HG02798 (cell line): ENCODE results near the gene GALNT14.

Experiments
- ATAC-seq: cut with Tn5 transposase; IDR thresholded peaks from one replicate; pipeline ENCODE4 v1.9.1; 2021; ENCODE audit warnings: mild to moderate bottlenecking; ENCODE audit not compliant: unreplicated experiment, poor library complexity

The GALNT14 gene

DNA sequence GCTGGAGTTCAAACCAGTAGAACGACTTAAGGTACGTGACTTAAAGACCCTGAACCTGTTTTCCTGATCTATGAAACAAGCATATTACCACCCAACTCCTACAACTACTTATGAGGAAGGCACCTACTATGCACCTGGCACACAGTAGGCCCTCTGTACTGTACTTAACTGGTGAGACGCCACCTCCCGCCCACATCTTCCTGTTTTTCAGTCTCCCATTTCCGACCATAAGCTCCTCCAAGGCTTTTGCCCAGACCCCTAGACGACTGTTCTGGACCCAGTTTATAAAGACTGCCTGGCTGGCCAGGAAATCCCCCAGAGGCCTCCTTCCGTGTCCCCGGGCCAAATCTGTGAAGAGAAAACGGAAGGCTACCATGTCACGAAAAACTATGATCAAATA lies 1.5 kb downstream of the GALNT14 start:
- ATAC-seq: no peak

DNA sequence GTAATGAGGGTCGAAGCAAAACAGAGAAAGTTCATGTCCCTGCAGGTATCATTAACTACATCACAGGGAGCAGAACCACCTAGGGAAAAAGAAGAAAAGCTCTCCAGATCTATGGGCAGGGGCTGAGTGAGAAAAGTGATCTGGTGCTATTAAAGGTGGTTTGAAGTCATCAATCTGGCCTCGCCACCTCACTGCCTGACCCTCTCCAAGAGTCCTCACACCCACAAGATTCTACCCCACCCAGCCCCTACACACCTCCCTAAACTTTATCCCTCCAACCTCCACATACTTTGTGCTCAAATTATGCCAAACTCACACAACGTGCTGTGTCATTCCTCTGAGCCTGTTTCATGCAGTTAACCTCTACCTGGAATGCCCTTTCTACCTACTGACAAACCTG lies 2.2 kb downstream of the GALNT14 start:
- no peak for ATAC-seq

DNA sequence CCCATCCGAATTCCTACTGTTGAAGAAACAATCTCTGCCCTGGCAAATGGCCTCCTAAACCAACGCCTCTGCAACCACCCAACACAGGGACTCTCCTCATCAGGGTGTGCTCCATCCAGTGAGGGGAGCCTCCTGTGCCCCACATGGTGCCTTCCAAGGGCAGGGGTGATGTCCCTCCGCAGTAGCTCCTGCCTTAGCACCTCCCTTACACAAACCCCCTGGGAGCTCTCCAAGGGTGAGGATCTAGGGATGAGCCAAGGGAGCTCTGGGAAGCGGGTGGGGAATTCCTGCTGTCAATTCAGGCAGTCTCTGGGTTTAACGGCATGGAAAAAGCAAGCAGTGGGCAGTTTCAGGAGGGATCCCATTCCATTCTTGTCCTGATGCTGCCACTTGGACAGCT lies 3.8 kb downstream of the GALNT14 start:
- no peak for ATAC-seq

DNA sequence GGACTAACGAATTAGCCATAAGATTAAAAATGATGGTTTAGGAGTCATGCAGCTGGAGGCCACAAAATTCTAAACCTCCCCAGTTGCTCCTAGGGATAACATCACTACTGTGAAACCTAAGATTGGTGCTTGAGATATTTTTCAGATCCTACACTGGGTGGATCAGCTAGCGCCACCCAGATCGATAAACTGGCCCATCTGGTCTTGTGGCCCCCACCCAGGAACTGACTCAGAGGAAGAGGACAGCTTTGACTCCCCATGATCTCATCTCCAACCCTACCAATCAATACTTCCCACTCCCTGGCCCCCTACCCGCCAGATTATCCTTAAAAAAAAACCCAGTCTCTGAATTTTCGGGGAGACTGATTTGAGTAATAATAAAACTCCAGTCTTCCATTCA lies 5.5 kb downstream of the GALNT14 start:
- ATAC-seq: no peak

DNA sequence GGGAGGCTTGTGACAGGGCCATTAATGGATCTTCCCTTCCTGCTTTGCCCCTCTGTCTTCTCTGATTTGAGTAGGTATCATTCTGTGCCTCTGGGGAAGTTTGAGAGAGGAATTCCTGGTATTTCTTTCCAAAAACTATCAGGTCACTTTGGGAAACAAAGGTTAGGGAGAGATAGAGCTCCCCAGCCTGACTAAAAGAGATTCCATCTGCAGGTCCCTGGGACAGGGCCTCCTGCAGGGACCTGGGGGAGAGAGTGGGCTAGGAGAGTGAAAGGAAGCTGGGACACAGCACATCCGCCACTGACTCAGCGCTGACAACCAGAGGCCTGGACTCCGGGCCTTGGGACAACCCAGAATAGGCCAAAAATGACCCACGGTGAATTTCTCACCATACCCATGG lies 6.4 kb downstream of the GALNT14 start:
- ATAC-seq: no peak

DNA sequence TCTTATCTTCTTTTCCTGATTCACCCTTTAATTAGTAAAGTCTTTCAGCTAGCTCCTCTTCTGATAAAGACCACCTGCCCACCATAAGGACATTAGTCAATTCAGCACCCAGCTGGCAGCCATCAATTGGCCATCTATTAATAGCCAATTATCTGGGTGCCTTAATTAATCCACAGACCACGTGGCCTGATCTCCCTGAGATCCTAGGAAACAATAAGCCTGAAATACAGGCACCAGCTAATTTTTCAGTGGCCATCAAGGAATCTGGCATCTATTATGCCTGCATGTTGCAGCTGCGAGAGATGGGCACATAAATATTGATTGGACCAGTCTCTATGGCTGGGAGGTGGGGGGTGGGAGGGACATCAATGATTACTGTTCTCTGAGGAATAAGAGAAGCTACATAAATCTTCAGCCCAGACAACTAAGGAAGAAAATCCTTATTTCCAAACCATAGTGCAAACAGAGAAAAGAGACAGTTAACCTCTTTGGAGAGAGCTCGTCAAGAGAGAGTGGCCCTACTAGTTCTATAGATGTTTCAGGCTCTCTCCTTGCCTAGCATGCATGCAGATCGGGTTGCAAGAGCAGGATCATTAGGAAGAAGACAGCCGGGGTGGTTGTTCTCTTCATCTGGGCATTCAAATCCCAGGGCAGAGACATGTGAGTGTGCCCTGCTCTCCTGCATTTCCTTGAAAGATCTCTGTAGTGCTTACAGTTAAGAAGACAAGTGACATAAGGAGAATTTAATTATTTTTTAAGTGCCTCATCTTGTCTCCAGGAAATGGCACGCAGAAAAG lies 8.7 kb downstream of the GALNT14 start:
- no peak for ATAC-seq

DNA sequence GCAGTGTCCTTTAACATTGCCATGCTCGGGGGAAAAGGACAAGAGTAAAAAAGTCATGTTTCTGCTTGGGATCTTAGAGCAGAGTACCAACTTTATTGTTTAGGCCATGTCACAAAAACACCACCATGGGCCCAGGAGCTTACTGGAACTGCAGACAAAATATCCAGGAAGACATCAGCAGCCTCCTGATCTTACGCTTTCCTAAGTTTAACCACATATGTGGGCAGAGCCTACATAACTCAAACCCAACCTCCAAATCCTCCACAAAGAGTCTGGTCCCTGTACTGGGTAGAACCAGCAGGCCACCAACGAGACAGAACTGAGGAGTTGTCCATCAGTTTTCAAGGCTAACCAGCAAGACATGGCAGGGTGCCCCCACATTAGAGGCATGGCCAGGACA lies 10.3 kb downstream of the GALNT14 start:
- no peak for ATAC-seq

DNA sequence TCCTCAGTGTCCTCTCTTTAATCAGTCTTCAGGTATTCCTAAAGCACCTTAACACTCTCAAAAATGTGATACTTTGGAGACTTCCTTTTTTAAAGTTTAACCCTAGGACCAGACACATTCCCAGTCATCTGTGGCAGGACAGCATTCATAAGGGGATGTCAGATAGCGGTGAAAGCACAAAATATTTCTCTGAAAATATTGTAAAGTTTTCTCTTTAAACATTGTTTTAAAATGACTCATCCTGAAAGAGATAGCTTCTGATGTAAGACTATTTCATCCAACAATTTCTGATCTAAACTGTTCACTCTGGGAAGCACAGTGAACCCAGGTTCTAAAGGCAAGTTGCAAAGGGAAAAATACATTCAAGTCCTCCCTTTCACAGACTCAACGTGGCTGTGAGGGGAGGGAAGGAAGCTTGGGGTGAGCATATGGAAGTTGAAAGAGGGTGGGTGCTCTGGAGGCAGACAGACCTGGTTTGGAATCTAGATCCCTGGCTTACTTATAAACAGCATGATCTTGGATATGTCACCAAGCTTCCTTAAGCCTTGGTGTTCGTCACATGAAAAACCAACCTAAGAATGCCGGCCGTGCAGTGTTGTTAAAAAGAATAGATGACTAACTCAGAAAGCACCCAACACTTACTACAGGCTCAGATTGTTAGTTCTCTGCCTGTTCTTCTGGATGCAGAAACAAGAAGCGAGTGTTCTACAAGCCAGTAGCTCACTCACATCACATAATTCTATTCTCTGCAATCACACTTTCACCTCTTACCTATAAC lies 12.1 kb downstream of the GALNT14 start:
- no peak for ATAC-seq

DNA sequence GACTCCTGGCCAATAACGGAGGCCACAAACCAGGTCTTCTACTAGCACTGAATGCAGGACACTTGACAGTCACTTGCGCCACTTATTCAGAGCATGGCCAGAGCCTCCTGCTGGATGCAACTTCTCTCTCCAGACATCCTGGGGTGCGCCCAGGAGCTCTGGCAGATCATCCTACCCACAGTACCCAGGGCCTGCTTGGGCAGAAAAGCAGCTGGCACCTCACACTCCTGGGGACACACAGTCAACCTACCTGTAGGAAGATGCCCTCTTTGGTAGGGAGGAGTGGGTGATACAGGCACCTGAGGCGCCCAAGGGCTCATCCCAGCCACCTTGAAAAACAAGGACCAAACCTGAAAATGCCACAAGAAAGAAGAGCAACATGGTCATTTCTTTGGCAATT lies 13.3 kb downstream of the GALNT14 start:
- ATAC-seq: no peak

DNA sequence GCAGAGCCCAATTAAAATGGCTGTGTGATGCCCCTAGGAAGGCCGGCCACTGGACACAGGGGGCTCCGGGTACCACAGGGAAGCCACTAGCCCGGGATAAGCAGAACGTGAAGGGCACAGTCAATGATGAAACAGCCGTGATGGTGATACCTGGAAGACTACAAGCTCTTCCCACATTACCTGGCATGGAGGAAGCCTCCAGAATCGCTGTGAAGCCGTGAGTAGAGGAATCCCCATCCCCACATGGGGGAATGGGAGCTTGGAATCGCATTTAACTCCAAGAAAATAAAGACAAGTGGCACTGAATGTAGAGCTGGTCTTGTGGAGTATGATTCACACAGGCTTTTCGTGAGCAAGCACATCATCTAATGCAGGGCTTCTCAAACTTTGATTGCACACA lies 16.1 kb downstream of the GALNT14 start:
- ATAC-seq: no peak

DNA sequence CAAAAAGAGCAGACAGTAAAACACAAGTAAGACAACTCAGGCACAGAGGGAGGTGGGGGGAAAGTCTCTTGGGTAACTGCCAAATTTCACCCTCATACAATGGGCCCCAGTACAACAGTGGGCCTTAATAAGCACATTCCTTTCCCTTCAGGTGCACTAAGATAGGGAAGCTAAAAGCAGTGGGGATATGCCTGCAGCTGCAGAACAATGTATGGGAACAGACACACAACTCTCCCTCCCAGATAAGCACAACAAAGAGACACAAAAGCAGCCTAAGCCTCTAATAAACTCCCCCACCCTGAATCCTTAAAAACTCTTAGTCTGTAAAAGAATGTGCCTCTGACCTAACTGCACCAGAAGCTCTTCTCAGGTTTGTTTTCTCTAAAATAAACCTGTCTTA lies 24.5 kb downstream of the GALNT14 start:
- no peak for ATAC-seq

DNA sequence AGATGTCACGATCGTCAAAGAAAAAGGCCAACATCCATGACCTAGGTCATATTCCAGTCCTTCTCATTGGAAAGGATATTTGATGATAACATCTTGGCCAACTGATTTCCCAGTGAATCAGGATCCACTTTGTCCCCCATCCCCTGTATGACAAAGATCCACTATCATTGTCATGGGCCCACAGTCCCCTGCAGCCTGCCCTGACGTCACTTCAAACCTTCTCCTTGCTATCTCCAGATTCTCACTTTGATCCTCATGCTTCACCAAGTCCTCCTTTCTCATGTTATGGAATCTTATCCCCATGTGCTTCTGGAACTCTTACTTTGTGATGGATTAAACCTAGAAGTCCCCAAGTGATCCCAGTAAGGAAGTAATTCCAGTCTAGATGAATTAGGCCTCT lies 25.7 kb downstream of the GALNT14 start:
- no peak for ATAC-seq

DNA sequence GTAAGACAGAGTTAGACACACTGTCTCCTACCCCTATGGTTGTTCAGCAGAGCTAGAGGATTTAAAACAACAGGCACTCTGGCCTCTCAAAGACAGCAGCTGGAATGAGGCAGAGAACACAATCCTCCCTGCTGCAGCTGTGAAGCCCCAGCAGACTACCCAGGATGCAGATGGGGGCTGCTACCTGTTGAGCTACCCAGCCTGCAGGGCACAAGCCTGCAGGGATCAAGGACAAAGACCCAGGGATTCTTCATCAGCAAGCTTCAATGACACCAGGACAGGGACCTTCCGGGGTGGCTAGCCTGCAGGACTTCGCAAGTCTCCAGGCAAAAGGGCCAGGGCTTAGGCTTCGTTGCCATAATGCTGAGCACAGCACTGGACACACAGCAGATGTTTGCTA lies 27.2 kb downstream of the GALNT14 start:
- no peak for ATAC-seq

DNA sequence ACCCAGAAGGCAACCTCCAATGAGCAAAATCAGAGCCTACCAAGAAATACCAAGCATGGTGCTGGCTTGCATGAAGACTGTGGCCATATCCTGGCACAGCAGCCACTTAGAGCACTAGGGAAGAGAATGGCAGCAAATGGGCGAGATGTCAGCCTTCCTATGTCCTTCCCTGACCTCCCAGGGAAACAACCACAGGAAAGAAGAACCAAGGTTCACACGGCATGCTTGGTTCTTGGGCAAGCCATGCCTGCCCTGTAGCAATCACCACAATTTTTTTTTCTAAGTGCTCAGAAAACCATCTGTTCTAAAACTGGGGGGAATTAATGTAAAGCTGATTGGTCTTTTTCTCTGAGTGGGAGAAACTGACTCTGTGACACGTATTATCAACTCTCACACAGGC lies 27.8 kb downstream of the GALNT14 start:
- ATAC-seq: no peak

DNA sequence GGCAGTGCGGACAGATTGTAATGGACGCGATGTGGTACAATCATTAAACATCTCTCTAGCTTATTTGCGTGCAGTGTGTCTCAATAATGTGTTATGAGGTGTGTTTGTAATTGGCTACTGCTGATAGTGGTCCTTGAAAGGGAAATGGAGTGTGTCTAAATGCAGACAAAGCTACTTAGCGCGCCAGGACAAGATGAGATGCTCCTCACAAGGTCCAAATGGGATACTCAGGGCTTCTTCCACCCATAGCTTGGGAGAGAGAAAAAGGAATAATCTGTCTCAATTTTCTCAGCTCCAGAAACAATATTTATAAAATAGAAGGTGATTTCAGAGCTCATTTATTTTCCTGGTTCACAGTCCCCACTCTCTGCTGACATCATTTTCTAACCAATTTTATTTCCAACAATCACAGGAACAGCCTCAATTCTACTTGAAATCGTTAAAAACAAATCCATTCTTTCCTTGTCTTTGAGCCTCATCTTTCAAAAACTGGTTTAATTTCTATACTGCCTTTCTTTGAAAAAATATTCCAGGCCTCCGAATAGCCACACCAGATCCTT lies 28.5 kb downstream of the GALNT14 start:
- no peak for ATAC-seq

DNA sequence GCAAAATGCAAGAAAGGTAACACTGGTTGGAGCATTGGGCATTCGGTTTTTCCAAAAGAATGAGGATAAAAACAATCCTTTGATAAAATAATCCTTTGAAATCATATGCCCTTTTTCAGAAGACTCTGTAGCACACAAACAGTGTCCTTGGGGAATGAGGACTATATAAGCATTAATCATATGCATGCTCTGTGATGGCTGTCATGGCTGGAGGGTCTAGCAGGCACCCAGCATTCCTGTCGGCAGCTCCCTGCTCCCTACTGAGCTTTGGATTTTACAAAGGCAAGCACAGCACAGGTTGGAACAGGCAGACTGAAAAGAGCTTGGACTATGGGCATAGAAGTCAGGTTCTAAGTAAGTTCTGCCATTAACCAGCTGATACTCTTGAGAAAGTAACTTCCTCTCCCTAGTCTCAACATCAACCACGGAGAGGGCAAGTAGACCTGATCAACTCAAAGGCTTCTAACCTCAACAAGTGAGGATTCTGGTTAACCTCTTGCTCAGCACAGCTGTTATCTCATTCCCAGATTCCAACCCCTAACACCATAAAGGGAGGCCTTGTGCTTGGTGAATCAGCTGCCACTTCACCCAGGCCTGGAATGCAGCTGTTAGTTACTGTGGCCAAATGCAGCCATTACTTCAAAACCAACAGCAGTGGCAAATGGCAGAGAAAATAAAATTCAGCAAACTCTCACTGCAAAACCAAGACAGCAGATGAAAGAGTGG lies 29.5 kb downstream of the GALNT14 start:
- no peak for ATAC-seq

DNA sequence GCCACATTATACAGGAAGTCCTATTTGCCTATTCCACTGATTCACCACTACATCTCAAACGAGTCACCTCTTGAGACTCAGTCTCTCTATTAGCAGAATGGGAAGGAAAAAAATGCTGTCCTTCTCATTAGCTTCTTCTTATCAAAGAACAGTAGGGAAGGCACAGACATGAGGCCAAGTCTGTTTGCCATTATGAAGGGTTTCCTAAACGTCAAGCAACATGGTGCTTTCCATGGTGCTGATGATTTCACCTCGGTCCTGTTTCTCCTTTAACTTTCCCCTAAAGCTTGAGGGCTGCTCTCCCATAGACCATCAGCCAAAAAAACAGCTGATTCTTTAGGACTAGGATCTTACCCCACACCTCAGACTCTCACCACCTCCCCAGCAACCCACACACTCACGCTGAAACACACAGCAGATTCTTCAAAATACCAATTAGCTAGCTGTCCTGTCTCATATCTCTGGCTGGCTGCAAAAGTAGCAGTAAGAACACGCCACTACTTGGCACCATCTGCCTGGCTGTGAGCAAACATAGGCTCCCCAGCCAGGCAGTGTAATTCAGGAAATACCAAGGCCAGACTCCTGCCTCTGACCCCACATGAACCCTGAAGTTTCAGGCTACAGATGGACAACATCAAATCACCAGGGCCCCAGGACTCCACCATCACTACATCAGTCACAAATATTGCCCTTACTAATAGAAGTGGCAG lies 30.5 kb downstream of the GALNT14 start:
- ATAC-seq: no peak

DNA sequence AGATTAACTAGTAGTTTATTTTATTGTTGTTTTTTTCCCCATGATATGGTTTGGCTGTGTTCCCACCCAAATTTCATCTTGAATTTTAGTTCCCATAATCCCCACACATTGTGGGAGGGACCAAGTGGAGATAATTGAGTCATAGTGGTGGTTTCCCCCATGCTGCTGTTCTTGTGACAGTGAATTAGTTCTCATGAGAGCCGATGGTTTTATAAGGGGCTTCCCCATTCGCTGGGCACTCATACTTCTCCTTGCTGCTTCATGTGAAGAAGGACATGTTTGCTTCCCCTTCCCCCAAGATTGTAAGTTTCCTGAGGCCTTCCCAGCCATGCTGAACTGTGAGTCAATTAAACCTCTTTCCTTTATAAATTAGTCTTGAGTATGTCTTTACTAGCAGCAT lies 36.5 kb downstream of the GALNT14 start:
- ATAC-seq: no peak

DNA sequence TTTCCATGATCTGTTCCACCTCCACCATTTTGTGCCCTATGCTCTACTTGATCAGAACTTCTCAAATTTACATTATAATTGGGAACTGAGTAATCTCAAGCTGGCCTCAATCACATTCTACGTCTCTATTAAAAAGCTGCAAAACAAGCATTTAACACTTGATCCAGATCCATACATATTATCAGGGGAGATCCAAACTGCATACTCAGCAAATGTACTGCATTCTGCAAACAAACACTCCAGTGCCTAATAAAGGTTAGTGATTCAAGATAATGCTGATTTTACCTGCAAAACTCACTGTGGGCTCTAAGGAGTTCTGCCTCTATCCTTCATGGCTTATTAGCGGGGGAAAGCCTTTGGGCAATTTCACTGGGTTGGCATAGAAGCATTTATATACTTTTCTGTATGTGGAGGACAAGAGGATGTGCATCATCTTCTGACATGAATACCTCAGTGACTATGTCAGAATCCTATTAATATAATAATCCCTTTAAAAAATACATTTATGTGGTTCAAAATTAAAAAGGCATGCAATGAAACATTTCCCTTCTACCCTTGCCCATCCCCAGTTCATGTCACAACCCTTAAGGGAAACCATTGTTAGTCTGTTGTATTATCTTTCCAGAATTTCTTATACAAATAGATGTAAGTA lies 40.2 kb downstream of the GALNT14 start:
- ATAC-seq: no peak

DNA sequence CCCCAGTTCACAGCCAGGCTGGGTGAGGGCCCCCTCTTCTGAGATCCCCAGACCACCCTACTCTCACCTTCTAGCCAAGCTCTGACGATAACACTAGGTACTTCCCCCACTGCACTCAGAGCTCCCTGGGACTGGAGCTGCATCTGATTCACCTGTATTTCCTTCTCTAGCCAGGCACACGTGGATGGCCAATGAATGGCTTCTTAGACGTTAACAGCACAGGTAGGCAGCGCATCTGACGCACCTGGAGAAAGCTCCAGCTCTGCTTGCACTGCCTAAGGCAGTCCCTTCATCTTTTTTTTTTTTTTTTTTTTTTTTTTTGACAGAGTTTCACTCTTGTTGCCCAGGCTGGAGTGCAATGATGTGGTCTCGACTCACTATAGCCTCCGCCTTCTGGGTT lies 48.1 kb downstream of the GALNT14 start:
- ATAC-seq: no peak
